Upper lobe of right lung (tissue), 1 donor: Measurements from ENCODE around the gene METTL27. TPM values are rescaled to one million over a fixed set of nuclear protein-coding genes. Genes with fewer than 3 reads are reported as not detected.
"Not testable (repeated sequence)": the region's sequence is repeated elsewhere in the genome, so short reads cannot be mapped to it uniquely, and the experiment has no call there.

Source experiments
- ATAC-seq: fragments of 200-7000 bp; cut with Tn5 transposase; one replicate; pipeline ENCODE4 v1.9.1; 2020; ENCODE audit warnings: mild to moderate bottlenecking, moderate library complexity
- DNase-seq: peaks from one replicate; pipeline ENCODE4 v3.0.0-alpha.2; 2020
- H3K27ac ChIP-seq: fragments of 200-600 bp; one replicate; pipeline ENCODE4 v1.8.0; 2022
- H3K27me3 ChIP-seq: fragments of 200-600 bp; one replicate; pipeline ENCODE4 v1.8.0; 2022; ENCODE audit warnings: mild to moderate bottlenecking
- H3K36me3 ChIP-seq: fragments of 200-600 bp; one replicate; pipeline ENCODE4 v1.8.0; 2022
- H3K4me1 ChIP-seq: fragments of 200-600 bp; one replicate; pipeline ENCODE4 v1.8.0; 2022
- H3K4me3 ChIP-seq: fragments of 200-600 bp; one replicate; pipeline ENCODE4 v1.8.0; 2022; ENCODE audit warnings: mild to moderate bottlenecking
- H3K9me3 ChIP-seq: fragments of 200-600 bp; one replicate; pipeline ENCODE4 v1.8.0; 2022
- intact Hi-C: fragments of 100-400 bp; cut with DNase I; formaldehyde crosslinking; loops from one replicate; pipeline ENCODE4 v1.11.0; 2022
- total RNA-seq: library from RNA; stranded (reverse); fragmentation: NEBNext Ultra II Directional; extraction: Animal tissue kit (Norgen Biotek cat#: 25700); gene quantifications from one replicate; pipeline ENCODE4 v1.2.1, GENCODE V29; 2021
- TF ChIP-seq, protein P1 (sequence below): fragments of 200-600 bp; IDR thresholded peaks from one replicate; pipeline ENCODE4 v1.8.0; 2022; ENCODE audit warnings: antibody characterized with exemption
- donor health status: DM: no; HTN: yes; CAD: no; lungs with severe emphysema.

METTL27 gene
- total RNA-seq, 1 donor from 2014 or later = 2.3 TPM

DNA sequence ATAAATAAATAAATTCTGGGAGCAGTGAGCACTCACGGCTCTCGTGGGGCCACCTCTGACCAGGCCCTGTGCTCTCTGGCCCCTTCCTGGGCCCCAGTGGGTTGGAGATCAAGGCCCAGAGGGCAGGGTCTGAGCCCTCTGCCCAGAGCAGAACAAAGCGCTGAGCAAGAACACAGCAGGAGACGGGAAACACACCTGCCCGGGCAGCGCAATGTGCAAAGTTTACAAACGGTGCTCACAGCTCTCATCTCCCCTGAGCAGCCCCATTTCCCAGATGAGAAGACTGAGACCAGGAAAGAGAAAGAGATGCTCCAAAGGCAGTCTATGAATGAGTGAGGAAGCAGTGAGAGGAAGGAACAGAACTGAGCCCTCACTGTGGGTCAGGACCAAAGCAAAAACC is 3.0 kb downstream of the METTL27 start:
- Histone ChIP-seq H3K27ac (no peak overlapping the region), H3K27me3 (no peaks in the 10 kb centered on the region), H3K36me3 (no peaks in the 10 kb centered on the region), H3K4me1 (peaks cover 19% of the 10 kb centered on the region), H3K9me3 (no peaks in the 10 kb centered on the region), H3K4me3 (no peak overlapping the region)
- intact Hi-C loops = no loop called here
- ATAC-seq (no peak), DNase-seq (no peak)
- TF ChIP-seq, protein P1, sequence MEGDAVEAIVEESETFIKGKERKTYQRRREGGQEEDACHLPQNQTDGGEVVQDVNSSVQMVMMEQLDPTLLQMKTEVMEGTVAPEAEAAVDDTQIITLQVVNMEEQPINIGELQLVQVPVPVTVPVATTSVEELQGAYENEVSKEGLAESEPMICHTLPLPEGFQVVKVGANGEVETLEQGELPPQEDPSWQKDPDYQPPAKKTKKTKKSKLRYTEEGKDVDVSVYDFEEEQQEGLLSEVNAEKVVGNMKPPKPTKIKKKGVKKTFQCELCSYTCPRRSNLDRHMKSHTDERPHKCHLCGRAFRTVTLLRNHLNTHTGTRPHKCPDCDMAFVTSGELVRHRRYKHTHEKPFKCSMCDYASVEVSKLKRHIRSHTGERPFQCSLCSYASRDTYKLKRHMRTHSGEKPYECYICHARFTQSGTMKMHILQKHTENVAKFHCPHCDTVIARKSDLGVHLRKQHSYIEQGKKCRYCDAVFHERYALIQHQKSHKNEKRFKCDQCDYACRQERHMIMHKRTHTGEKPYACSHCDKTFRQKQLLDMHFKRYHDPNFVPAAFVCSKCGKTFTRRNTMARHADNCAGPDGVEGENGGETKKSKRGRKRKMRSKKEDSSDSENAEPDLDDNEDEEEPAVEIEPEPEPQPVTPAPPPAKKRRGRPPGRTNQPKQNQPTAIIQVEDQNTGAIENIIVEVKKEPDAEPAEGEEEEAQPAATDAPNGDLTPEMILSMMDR = no peak

DNA sequence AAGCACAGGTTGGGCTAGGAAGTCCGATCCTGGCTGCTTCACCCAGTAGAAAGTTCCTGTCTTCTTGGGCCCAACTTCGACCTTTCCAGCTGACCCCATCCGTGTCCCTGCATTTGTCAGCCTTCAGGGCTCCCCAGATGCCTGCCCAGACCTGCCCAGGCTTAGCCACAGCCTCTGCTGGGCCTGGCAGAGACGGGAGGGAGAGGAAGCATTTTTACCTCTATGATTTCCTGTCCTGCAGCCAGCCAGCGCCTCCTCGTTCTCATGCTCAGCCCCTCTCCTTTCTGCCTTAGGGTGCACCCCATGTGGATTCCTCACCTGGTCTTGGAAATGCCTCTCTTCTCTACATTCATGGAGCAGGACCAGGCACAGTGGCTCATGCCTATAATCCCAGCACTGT is 3.7 kb downstream of the METTL27 start:
- ATAC-seq = no peak
- Histone ChIP-seq H3K36me3 (no peaks in the 10 kb centered on the region), H3K4me1 (peaks cover 12% of the 10 kb centered on the region), H3K4me3 (no peak overlapping the region), H3K27me3 (no peaks in the 10 kb centered on the region), H3K27ac (no peak overlapping the region), H3K9me3 (no peaks in the 10 kb centered on the region)
- intact Hi-C loops = no loop called here
- DNase-seq = no peak
- TF ChIP-seq, protein P1 = no peak

DNA sequence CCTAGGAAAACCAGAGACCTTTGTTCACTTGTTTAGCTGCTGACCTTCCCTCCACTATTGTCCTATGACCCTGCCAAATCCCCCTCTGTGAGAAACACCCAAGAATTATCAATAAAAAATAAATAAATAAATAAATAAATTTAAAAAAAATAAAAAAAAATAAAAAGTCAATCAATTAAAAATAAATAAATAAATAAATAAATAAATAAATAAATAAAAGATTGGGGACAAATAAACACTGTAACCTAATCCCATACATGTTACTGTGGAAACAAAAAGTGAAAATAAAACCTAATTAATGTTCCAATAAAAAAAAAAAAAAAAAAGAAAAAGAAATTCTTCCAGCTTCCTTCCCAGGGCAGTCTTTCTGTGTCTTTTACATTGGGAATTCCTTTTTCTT is 5.1 kb downstream of the METTL27 start:
- H3K36me3 ChIP-seq, DNase-seq, intact Hi-C loops, H3K4me1 ChIP-seq, H3K27me3 ChIP-seq, H3K27ac ChIP-seq, H3K4me3 ChIP-seq, H3K9me3 ChIP-seq, ATAC-seq: not testable (repeated sequence)

DNA sequence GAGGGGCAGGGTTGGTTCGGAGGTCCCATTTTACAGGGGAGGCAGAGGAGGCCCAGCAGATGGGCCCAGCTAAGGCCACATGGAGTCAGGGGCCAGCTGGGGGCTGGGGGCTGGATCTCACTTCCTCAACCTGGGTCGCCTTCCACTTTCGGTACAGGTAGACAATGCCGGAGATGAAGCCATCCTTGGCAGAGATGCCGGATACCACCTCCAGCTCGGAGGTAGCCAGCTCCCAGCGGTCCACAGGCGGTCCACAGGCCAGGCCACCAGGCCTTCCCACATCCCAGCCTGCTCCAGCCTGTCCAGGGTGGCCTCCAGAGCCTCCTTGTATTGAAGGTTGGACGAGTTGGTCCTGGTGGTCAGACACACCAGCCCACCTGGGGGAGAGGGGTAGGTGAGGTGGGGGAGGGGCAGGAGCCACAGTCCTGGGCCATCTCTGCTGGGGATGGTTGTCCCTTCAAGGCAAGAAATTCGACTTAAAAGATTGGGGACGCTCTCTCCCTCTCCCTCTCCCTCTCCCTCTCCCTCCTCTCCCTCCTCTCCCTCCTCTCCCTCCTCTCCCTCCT is 7.6 kb downstream of the METTL27 start:
- Histone ChIP-seq H3K4me3 (no peak overlapping the region), H3K27me3 (no peaks in the 10 kb centered on the region), H3K4me1 (no peaks in the 10 kb centered on the region), H3K36me3 (no peaks in the 10 kb centered on the region), H3K27ac (no peak overlapping the region), H3K9me3 (no peaks in the 10 kb centered on the region)
- intact Hi-C loops = no loop called here
- DNase-seq (no peak), ATAC-seq (no peak)
- TF ChIP-seq, protein P1 = no peak

DNA sequence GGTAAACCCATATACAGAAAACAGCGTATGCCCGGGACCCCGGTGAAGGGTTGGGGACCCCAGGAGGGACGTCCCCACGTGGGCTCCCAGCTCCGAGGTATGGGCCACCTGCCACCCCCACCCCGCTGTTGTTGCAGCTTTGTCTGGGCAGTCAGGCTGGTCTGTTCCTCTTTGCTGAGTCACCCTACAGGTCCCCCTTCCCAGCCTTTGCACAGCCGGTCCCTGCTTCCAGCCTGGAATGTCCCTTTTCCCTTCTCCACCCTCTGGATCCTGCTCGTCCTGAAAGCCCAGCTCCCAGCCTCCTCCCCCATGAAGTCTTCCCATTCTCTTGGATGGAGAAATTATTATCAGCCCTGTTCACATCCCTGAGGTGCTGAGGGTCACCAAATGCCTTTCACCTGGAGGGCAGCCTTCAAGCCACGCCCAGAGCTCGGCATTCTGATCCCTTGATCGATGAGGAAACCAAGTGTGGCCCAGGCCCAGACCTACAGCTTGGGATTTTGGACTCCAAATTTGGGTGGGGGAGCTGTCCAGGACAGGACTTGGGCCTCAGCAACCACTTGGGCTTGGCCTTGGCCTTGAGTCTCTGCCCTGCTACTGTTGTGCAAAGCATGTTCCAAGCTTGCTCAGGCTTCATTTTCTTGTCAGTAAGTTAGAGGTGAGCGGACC is 8.9 kb downstream of the METTL27 start:
- DNase-seq (no peak), ATAC-seq (peak; percentile 2)
- Histone ChIP-seq H3K27me3 (no peaks in the 10 kb centered on the region), H3K4me3 (peak overlapping the region; percentile 57), H3K4me1 (peaks cover 5% of the 10 kb centered on the region), H3K36me3 (no peaks in the 10 kb centered on the region), H3K9me3 (no peaks in the 10 kb centered on the region), H3K27ac (peak overlapping the region; percentile 87)
- TF ChIP-seq, protein P1 = no peak
- intact Hi-C loops = no loop called here

DNA sequence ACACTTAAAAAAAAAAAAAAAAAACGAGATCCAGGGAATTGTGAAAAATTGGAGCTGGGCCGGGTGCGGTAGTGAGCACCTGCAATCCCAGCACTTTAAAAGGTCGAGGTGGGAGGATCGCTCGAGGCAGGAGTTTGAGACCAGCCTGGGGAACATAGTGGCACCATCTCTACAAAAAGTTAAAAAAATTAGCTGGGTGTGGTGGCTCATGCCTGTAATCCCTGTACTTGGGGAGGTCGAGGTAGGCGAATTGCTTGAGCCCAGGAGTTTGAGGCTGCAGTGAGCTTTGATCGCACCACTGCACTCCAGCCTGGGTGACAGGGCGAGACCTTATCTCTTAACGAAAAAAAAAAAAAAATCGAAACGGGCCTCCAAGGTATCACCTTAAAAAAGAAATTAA is 9.5 kb downstream of the METTL27 start:
- ATAC-seq (no peak), DNase-seq (no peak)
- H3K36me3 ChIP-seq = no peaks in the 10 kb centered on the region
- peak overlapping the region; percentile 57 for H3K4me3 ChIP-seq
- TF ChIP-seq, protein P1 = no peak
- H3K9me3 ChIP-seq = no peaks in the 10 kb centered on the region
- H3K27me3 ChIP-seq = no peaks in the 10 kb centered on the region
- H3K4me1 ChIP-seq = peaks cover 10% of the 10 kb centered on the region
- intact Hi-C loops = no loop called here
- peak overlapping the region; percentile 87 for H3K27ac ChIP-seq
